Astrocyte of the spinal cord (primary cell): ENCODE results near the gene PRND.
A peak's percentile ranks its signal among the peaks of the same experiment; 100 is the strongest.

ENCODE experiments used
- DNase-seq: peaks from one replicate; pipeline ENCODE4 v3.0.0; 2011; ENCODE audit warnings: low read depth, low spot score
- H3K4me3 ChIP-seq: 2 replicates; pipeline ENCODE4 v1.5.1; 2011; ENCODE audit warnings: low read depth, mild to moderate bottlenecking, low read length, moderate library complexity
- in situ Hi-C: cut with HindIII; loops from 2 replicates; pipeline ENCODE4 v1.10.0; 2017; ENCODE audit warnings: low sequenced_read_pairs
- TF ChIP-seq, protein P1 (sequence below): IDR thresholded peaks from 2 replicates; pipeline ENCODE4 v1.5.1; 2012; ENCODE audit warnings: low read depth, mild to moderate bottlenecking, low read length, inconsistent platforms

The PRND gene

DNA sequence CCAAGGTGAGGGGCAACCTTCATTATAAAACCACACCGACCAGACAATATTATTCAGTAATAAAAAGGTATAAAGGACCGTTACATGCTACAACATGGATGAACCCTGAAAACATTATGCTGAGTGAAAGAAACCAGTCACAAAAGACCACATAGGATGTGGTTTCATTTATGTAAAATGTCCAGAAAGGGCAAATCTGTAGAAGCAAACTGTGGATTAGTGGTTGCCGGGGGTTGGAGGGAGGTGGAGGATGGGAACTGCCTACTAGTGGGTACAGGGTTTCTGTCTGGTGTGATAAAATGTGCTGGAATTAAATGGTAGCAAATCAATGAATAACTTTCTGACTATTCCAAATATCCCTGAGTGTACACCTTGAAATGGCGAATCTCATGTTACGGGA, 10.2 kb upstream of the PRND start:
- in situ Hi-C loops = no loop called here
- TF ChIP-seq, protein P1, sequence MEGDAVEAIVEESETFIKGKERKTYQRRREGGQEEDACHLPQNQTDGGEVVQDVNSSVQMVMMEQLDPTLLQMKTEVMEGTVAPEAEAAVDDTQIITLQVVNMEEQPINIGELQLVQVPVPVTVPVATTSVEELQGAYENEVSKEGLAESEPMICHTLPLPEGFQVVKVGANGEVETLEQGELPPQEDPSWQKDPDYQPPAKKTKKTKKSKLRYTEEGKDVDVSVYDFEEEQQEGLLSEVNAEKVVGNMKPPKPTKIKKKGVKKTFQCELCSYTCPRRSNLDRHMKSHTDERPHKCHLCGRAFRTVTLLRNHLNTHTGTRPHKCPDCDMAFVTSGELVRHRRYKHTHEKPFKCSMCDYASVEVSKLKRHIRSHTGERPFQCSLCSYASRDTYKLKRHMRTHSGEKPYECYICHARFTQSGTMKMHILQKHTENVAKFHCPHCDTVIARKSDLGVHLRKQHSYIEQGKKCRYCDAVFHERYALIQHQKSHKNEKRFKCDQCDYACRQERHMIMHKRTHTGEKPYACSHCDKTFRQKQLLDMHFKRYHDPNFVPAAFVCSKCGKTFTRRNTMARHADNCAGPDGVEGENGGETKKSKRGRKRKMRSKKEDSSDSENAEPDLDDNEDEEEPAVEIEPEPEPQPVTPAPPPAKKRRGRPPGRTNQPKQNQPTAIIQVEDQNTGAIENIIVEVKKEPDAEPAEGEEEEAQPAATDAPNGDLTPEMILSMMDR = no peak
- H3K4me3 ChIP-seq = no peak overlapping the region
- DNase-seq = no peak

DNA sequence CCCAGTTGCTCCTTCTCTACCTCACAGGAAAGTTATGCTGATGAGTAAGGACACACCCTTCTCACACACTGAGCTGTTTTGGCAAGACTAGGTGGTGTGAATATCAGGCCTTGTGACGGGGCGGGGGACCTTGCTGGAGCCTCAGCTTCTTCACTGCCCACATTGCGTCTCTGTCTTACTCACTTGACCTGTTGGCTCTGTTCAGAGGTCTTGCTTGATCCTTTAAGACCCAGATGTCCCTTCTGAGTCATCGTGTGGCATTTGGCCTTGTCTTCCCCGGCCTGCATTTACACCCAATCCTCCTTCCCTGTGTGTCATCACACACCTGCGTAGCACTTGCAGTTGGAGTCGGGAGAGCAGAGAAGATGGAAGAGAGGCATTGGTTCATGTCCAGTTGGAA, 8.3 kb upstream of the PRND start:
- TF ChIP-seq, protein P1 = no peak
- no peak for DNase-seq
- no peak overlapping the region for H3K4me3 ChIP-seq
- in situ Hi-C loops = no loop called here

DNA sequence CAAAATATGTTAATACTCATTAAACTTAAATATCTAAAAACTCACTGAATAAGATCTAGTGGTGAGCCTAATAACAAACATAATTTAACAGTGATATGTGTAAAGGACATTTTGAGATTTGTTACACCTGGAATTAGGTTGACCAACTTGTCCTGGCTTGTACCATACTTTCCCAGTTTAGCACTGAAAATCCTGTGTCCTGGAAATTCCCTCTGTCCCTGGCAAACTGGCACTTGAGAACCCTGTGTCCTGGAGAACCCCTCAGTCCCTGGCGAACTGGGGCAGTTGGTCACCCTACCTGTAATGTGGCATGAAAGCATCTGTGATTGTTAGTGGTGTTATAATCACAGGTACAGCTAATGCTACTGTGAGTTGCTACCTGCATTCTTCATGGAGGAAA, 6.9 kb upstream of the PRND start:
- no peak for DNase-seq
- TF ChIP-seq, protein P1 = no peak
- in situ Hi-C loops = no loop called here

DNA sequence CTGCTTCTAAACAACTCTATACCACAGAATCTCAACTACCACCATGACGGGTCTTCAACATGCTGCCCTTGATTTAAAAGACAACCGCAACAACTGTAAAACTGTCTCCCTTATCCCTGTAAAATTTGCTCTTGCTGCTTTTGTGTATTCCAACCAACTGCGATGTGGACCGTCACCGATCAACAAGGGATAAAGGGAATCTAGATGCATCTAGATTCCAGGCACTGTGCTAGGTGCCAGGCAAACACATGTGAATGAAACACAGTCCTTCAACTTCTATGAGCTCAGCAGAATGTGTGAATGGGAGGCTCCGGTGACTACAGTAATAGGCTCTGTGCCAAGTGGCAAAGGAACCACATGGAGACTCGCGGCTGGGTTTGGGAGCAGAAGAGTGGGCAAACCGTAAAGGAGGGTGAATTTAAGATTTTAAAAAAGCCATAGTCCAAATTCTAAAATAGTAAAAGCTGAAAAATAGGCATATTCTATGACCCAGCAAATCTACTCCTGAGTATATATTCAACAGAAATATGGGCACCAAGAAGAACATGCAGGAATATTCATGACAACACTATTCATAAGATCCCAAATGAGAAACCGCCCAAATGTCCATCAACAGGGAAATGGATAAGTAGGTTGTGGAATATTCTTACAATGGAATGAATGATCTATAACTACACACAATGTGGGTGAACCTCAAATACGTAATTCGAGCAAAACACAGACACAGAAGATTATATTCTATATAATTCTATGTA, 3.7 kb upstream of the PRND start:
- DNase-seq = peak; percentile 12
- no peak overlapping the region for H3K4me3 ChIP-seq
- TF ChIP-seq, protein P1 = no peak
- in situ Hi-C loops = no loop called here

More for the DNA sequence above, 6.9 kb upstream of the PRND start:
- H3K4me3 ChIP-seq = no peak overlapping the region

DNA sequence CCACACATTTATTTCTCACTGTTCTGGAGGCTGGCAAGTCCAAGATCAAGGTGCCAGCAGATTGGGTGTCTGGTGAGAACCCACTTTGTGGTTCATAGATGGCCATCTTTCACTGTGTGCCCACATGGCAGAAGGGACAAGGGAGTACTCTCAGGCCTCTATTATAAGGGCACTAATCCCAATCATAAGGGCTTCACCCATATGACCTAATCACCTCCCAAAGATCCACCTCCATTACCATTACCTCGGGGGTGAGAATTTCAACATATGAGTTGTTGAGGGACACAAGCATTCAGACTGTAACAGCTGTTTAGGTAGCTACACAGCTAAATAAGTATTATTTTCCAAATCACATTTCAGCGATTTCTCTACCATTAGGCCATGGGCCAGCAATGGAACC, 2.5 kb upstream of the PRND start:
- TF ChIP-seq, protein P1 = no peak
- H3K4me3 ChIP-seq = no peak overlapping the region
- in situ Hi-C loops = no loop called here
- DNase-seq = no peak

DNA sequence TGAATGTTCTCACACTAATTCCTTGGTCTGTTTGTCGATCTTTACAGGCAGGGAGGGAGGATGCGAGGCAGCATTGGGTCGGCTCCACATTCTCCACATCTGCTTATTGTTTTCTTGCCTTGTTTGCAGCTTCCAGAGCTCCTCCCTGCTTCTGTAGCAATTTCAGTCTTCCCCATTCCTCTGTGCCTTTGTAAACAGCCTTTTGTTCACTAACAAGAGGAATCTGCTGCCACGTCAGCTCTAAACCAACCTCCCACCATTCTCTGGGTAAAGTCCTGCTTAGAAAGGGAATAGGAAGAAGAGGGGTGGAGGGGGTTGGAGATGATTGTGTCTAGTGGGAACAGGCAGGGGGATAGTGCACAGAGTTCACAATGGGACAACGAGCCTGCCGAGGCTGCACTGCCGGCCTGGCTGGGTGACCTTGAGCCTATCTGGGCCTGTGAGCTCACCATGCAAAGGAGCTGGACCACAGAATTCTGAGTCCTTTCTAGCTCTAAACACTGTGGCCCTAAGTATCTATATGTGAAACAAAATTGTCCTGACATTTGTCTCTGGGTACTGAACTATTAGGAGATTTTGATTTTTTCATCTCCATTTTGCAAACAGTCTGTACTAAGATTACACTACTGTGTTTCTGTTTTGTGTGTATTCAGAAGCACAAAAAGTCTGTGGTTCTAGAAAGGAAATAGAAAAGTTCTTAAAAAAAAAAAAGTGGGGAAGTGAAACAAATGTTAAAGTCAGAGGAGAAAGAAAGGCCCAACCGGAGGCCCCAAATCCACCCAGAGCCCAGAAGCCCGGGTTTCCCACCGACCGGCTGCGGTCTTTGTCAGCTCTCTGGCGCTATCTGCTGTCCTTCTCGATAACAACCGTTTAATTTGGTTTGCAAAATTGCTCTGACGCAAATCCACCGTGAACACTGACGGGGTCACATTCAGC, 1.4 kb upstream of the PRND start:
- in situ Hi-C loops = no loop called here
- DNase-seq = peak; percentile 71
- TF ChIP-seq, protein P1 = peak; percentile 63
- H3K4me3 ChIP-seq = no peak overlapping the region
